ENCODE measurements around the gene BEST2.
"Not testable (repeated sequence)": the region's sequence is repeated elsewhere in the genome, so short reads cannot be mapped to it uniquely, and the experiment has no call there.

BEST2 gene

GRCh38 chr19:12751635-12752034 is at the start of gene BEST2:
Gene BEST2 (plus strand): TSS chr19:12751791. CDS start chr19:12752593, 802 bp downstream.
- DNase-seq (ENCODE audit: low read depth): no peak

DNA sequence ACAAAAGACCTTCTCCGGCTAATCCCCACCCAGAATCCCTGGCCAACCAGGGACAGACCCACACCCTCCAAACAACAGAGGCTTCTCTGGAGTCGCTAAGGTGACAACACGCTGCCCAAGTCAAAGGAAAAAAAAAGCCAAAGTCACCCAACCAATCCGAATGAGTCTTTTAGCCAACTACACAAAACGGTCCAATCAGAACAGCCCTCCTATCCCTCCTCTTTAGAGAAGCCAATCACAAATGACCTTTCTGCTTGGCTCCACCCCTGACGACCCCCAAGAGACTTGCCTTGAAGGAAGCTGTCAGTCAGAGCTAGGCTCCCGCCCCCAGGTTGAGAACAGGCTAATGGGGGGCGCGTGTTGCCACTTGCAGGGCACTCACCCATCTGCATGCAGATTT is 48.5 kb upstream of the BEST2 start:
- DNase-seq (ENCODE audit: low read depth): no peak

DNA sequence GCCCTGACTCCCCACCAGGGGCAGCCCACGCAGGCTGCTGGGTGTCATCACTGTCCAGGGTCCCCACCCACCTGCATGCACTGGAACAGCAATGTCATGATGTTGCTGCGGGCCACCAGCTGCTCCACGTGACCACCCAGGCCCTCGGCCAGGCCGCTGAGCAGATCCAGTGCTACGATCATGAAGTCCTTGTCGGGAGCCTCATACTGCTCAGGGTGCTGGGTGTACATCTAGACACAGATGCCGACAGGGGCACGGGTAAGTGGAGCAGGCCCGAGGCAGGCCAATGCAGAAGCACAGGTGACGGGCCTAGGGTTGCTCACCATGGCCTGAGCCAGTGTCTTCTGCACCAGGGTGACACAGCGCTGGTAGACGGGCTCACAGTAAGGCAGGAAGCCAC is 46.4 kb upstream of the BEST2 start:
- no peak for DNase-seq (ENCODE audit: low read depth)

DNA sequence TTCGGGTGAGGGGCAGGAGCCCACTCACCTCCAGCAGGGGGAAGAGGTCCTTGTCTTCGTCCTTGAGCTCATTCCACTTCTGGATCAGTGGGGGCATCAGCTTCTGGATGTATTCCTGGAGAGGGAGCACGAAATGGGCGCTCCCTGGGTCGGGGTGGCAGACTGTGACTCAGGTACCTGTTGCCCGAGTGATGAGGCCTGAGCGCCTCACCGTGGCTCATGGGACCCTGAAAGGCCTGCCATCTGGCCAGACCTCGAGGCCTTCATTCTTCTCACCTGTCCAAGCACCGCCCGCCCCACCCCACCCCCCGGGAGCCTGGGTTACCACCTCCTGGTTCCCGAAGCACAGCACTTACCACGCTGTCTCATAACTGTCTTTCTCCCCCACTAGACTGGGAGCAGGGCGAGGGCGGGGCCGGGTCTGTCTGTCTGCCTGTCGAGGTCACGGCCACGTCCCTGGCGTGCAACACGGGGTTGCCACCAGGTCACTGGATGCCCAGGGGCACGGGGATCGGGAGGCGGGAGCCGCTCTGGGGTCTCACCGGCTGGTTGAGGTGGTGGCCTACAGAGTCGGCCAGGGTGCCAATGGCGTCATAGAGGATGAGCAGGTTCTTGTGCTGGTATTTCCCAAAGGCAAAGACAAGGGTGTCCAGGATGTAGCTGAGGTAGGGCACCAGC is 45.8 kb upstream of the BEST2 start:
- no peak for DNase-seq (ENCODE audit: low read depth)

DNA sequence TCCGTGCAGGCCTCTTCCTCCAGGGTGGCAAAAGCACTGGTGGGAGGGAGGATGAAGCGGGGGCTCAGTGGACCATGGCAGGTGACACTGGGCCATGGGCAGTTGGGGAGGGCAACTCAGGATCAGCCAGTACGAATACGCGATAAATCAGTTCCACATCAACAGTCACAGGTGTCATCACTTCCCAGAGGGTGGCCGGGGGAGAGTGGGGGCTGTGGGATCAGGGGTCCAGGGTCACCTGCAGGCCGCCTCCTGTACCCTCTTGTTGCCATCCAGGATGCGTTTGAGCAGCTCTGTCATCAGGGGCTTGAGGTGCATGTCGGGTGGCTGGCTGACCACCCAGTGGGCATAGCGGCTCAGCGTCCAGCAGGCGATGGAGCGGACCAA is 45.3 kb upstream of the BEST2 start:
- no peak for DNase-seq (ENCODE audit: low read depth)

DNA sequence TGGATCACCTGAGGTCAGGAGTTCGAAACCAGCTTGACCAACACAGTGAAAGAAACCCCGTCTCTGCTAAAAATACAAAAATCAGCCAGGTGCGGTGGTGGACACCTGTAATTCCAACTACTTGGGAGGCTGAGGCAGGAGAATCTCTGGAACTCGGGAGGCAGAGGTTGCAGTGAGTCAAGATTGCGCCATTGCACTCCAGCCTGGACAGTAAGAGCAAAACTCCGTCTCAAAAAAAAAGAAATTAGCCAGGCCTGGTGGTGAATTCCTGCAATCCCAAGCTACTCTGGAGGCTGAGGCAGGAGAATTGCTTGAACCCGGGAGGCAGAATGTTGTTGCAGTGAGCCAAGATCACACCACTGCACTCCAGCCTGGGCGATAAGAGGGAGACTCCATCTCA is 43.0 kb upstream of the BEST2 start:
- no peak for DNase-seq (ENCODE audit: low read depth)

DNA sequence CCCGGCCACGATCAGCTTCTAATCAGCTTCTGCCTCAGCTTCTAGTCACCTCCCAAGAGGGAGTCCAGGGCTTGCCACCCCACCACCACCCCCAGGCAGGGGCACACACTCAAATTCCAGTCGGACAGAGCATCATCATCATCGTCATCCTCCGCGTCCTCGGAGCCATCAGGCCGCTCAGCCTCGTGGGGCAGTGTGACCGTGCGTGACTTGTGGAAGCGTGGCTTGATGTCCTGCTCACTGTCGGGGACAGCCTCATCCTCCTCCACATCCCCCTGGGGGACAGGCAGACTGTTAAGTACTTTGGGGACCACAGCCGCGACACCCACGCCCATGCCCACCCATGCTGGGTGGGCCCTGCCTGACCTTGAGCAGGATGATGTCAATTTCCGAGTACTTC is 40.4 kb upstream of the BEST2 start:
- DNase-seq (ENCODE audit: low read depth): no peak

DNA sequence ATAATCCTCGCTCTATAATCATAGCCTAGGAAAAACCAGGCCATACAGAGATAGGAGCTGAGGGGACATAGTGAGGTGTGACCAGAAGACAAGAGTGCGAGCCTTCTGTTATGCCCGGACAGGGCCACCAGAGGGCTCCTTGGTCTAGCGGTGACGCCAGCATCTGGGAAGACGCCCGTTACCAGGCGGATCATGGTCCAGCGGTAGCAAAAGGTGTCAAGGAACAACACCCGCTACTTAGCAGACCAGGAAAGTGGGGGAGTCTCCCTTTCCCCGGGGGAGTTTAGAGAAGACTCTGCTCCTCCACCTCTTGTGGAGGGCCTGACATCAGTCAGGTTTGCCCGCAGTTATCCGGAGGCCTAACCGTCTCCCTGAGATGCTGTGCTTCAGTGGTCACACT is 39.5 kb upstream of the BEST2 start:
- DNase-seq (ENCODE audit: low read depth): not testable (repeated sequence)

GRCh38 chr19:12713304-12713703 is 38.3 kb upstream of the BEST2 start:
- not testable (repeated sequence) for DNase-seq (ENCODE audit: low read depth)

- no peak for DNase-seq (ENCODE audit: low read depth)
Measured at GRCh38 chr19:12715102-12715501, 36.5 kb upstream of the BEST2 start.

DNA sequence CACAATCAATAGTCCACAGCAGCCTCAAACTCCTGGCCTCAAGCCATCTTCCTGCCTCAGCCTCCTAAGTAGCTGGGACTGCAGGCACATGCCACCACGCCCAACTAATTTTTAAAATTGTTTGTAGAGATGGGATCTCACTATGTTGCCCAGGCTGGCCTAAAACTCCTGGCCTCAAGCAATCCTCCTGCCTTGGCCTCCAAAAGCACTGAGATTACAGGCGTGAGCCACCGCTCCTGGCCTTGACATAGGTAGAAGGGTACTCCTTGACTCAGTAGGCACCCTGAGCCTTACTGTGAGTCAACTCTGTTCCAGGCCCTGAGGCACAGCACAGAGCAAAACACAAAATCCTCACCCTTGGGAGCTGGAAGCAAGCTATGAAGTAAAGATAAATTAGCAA is 35.7 kb upstream of the BEST2 start:
- DNase-seq (ENCODE audit: low read depth): no peak

GRCh38 chr19:12720296-12720695 is 31.3 kb upstream of the BEST2 start:
- no peak for DNase-seq (ENCODE audit: low read depth)

GRCh38 chr19:12720851-12721655 is 30.5 kb upstream of the BEST2 start:
- no peak for DNase-seq (ENCODE audit: low read depth)

DNA sequence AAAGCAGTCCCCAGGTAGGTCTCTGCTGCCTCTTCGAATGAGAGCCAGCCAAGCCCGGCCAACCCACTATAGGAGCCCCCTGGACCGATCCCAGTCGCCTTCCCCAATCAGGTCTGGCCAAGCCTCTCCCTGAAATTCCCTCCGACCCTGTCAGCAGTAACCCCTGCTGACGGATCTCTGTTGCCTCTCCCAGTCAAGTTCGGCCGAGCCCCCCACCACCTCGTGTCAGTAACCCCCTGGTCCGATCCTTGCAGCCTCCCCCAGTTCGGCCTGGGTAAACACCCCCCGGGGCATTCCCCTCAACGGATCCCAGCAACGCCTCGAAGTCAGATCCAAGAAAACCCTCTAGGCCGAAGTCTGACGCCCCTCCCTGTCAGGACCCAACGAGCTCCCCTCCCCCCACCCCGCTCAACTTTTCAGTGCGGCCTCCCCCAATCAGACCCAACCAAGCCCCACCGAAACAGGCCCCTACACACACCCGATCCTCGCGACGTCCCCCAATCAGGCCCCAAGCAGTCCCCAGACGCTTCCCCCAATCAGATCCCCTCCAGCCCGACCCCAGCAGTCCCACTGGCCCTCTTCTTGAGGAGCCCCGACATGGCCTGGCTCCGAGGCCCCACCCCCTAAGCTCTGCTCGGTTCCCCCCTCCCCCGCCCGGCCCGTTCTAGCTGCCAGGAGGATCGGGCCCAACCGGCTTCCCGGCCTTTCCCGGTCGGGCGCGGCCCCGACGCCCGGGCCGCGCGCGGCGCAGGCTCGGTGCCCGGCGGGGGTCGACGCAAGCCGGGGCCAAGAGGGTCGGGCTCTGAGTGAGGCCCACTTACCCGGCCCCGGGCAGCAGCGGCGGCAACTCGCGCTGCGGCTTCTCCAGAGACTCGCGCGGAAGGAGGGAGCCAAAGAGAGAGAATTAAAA is 29.7 kb upstream of the BEST2 start:
- peak; percentile 51 for DNase-seq (ENCODE audit: low read depth)

- DNase-seq (ENCODE audit: low read depth): peak; percentile 85
Measured at GRCh38 chr19:12722566-12723380, 28.8 kb upstream of the BEST2 start.

- DNase-seq (ENCODE audit: low read depth): no peak
Measured at GRCh38 chr19:12723381-12723640, 28.3 kb upstream of the BEST2 start.

GRCh38 chr19:12723641-12724426 is 27.8 kb upstream of the BEST2 start, which contains the start of gene TNPO2:
Gene TNPO2 (minus strand): TSS chr19:12723932. CDS start chr19:12720977, 2,955 bp downstream.
- peak; percentile 69 for DNase-seq (ENCODE audit: low read depth)

DNA sequence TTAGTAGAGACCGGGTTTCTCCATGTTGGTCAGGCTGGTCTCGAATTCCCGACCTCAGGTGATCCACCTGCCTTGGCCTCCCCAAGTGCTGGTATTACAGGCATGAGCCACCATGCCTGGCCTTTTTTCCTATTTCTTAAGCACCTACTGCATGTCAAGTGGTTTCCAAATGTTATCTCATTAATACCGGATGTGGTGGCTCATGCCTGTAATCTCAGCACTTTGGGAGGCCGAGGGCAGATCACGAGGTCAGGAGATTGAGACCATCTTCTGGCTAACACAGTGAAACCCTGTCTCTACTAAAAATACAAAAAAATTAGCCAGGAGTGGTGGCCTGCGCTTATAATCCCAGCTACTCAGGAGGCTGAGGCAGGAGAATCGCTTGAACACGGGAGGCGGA is 26.0 kb upstream of the BEST2 start:
- DNase-seq (ENCODE audit: low read depth): not testable (repeated sequence)

DNA sequence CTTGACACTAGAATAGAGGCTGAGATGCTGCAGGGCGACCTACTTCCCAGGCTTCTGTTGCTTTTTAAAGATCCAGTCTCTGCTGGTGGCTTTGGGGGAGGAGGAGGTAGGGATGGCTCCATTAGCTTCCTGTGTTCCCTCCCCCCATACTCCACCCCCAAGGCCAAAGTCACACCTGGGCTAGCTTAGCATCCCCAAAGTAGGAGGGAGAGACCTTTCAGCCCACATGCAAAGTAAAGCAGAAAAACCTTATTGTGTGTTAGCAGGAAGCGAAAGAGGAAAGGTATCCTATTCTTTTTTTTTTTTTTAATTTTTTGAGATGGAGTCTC is 24.6 kb upstream of the BEST2 start:
- DNase-seq (ENCODE audit: low read depth): no peak

- DNase-seq (ENCODE audit: low read depth): no peak
Measured at GRCh38 chr19:12727745-12728433, 23.7 kb upstream of the BEST2 start.

DNA sequence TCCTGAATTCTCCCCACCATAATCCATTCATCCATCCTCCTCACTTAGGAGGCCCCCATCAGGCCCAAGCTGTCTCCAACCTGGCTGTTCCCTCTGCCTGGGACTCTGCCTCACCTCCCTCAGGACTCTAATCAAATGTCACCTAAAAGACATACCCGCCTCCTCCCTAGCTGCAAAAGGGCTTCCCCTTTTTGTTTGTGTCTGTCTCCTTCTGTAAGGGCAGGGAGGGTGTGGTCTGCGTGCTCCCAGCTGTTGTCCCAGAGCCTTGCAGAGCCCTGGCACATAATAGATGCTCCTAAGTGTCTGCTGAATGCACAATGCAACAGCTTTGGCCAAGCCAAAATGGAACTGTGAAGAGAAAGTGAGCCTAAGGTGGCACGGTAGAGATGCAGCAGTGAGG is 21.5 kb upstream of the BEST2 start:
- no peak for DNase-seq (ENCODE audit: low read depth)
